Activated CD8-positive, alpha-beta T cell treated with anti-CD3 and anti-CD28 coated beads, Interleukin-2, amount 10 ng/mL, durations not matched to agents 7 days and 5 days (primary cell): ENCODE measurements around the gene ACP4. TPM values are rescaled to one million over a fixed set of nuclear protein-coding genes. Genes with fewer than 3 reads are reported as not detected.
"Not testable (repeated sequence)": the region's sequence is repeated elsewhere in the genome, so short reads cannot be mapped to it uniquely, and the experiment has no call there.

Experiments used
- ATAC-seq: fragments of 150-1000 bp; cut with Tn5 transposase; one replicate; pipeline ENCODE4 v1.10.0; 2021; ENCODE audit warnings: moderate library complexity
- CTCF ChIA-PET: fragments of 350-600 bp; sonication (Branson Sonifier 250); formaldehyde crosslinking; loops from one replicate; lab custom pipeline; 2021; ENCODE audit warnings: antibody characterized with exemption; lab: Charles Lee
- POLR2A ChIA-PET: fragments of 350-600 bp; sonication (Branson Sonifier 250); formaldehyde crosslinking; loops from one replicate; lab custom pipeline; 2021; ENCODE audit warnings: antibody characterized with exemption; lab: Charles Lee
- DNase-seq: peaks from one replicate; pipeline ENCODE4 v3.0.0-alpha.2; 2020
- H3K27ac Mint-ChIP-seq: one replicate; pipeline ENCODE4 v1.8.0; 2021; ENCODE audit warnings: mild to moderate bottlenecking, mixed read lengths
- H3K27me3 Mint-ChIP-seq: one replicate; pipeline ENCODE4 v1.8.0; 2021; ENCODE audit warnings: low read depth, mixed read lengths
- H3K36me3 Mint-ChIP-seq: one replicate; pipeline ENCODE4 v1.8.0; 2021; ENCODE audit warnings: low read depth, mixed read lengths
- H3K4me1 Mint-ChIP-seq: one replicate; pipeline ENCODE4 v1.8.0; 2021; ENCODE audit warnings: low read depth, mixed read lengths
- H3K4me3 Mint-ChIP-seq: one replicate; pipeline ENCODE4 v1.8.0; 2021; ENCODE audit warnings: mild to moderate bottlenecking, mixed read lengths
- H3K9me3 Mint-ChIP-seq: one replicate; pipeline ENCODE4 v1.8.0; 2022; ENCODE audit warnings: mixed read lengths; ENCODE audit not compliant: insufficient read depth
- total RNA-seq, 2 experiments: library from RNA; stranded (reverse); gene quantifications; one replicate each; pipeline ENCODE4 v1.2.3, GENCODE V29; 2021

Gene ACP4, protein sequence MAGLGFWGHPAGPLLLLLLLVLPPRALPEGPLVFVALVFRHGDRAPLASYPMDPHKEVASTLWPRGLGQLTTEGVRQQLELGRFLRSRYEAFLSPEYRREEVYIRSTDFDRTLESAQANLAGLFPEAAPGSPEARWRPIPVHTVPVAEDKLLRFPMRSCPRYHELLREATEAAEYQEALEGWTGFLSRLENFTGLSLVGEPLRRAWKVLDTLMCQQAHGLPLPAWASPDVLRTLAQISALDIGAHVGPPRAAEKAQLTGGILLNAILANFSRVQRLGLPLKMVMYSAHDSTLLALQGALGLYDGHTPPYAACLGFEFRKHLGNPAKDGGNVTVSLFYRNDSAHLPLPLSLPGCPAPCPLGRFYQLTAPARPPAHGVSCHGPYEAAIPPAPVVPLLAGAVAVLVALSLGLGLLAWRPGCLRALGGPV
- total RNA-seq = not detected

- no peak within 1 kb of the TSS for H3K27ac Mint-ChIP-seq
- CTCF ChIA-PET = no interaction called here
Measured at GRCh38 chr19:50790396-50790795, at the start of gene ACP4. Gene ACP4 (plus strand): TSS chr19:50790415. CDS start chr19:50790415, 0 bp downstream.

GRCh38 chr19:50741179-50741933 is 48.9 kb upstream of the ACP4 start:
- no peaks in the 10 kb centered on the region for H3K4me1 Mint-ChIP-seq
- no peak overlapping the region for H3K4me3 Mint-ChIP-seq
- POLR2A ChIA-PET = interaction anchor here (0.7 kb wide), 1 partner anchor 354 kb away, joined by 3 read pairs; no protein-coding TSS in a partner anchor
- no peak overlapping the region for H3K27ac Mint-ChIP-seq
- CTCF ChIA-PET = no interaction called here
- H3K36me3 Mint-ChIP-seq = no peaks in the 10 kb centered on the region
- no peak for DNase-seq
- ATAC-seq = no peak
- peaks cover 11% of the 10 kb centered on the region for H3K27me3 Mint-ChIP-seq
- H3K9me3 Mint-ChIP-seq = no peaks in the 10 kb centered on the region

More at GRCh38 chr19:50790396-50790795, at the start of gene ACP4:
- peaks cover 4% of the 10 kb centered on the region for H3K4me1 Mint-ChIP-seq
- H3K36me3 Mint-ChIP-seq = peaks cover under 1% of the 10 kb centered on the region
- no peak within 1 kb of the TSS for H3K4me3 Mint-ChIP-seq
- DNase-seq (no peak), ATAC-seq (no peak)
- POLR2A ChIA-PET = no interaction called here
- no peaks in the 10 kb centered on the region for H3K9me3 Mint-ChIP-seq
- H3K27me3 Mint-ChIP-seq = no peaks in the 10 kb centered on the region

- no peaks in the 10 kb centered on the region for H3K4me1 Mint-ChIP-seq
- no peak overlapping the region for H3K27ac Mint-ChIP-seq
- H3K36me3 Mint-ChIP-seq = no peaks in the 10 kb centered on the region
- no peak for DNase-seq
- no peak overlapping the region for H3K4me3 Mint-ChIP-seq
- peaks cover 9% of the 10 kb centered on the region for H3K27me3 Mint-ChIP-seq
- no peak for ATAC-seq
- ChIA-PET POLR2A (no interaction called here), CTCF (no interaction called here)
- H3K9me3 Mint-ChIP-seq = no peaks in the 10 kb centered on the region
Measured at GRCh38 chr19:50743537-50743936, 46.7 kb upstream of the ACP4 start.

- no peaks in the 10 kb centered on the region for H3K36me3 Mint-ChIP-seq
- POLR2A ChIA-PET = no interaction called here
- CTCF ChIA-PET = no interaction called here
- ATAC-seq = no peak
- no peaks in the 10 kb centered on the region for H3K9me3 Mint-ChIP-seq
- H3K4me1 Mint-ChIP-seq = no peaks in the 10 kb centered on the region
- peaks cover 6% of the 10 kb centered on the region for H3K27me3 Mint-ChIP-seq
- no peak for DNase-seq
- no peak overlapping the region for H3K27ac Mint-ChIP-seq
- no peak overlapping the region for H3K4me3 Mint-ChIP-seq
Measured at GRCh38 chr19:50745221-50745620, 45.0 kb upstream of the ACP4 start.

DNA sequence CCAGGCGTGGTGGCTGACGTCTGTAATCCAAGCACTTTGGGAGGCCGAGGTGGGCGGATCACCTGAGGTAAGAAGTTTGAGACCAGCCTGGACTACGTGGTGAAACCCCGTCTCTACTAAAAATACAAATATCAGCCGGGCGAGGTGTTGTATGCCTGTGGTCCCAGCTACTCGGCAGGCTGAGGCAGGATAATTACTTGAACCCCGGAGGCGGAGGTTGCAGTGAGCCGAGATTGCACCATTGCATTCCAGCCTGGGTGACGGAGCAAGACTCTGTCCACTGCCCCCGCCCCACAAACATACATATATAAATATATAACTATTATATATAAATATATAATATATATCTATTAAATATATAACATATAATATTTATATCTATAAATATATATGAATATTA is 43.1 kb upstream of the ACP4 start:
- H3K27me3 Mint-ChIP-seq, H3K9me3 Mint-ChIP-seq, ATAC-seq, H3K4me1 Mint-ChIP-seq, POLR2A ChIA-PET, H3K4me3 Mint-ChIP-seq, DNase-seq, H3K27ac Mint-ChIP-seq, H3K36me3 Mint-ChIP-seq, CTCF ChIA-PET: not testable (repeated sequence)

GRCh38 chr19:50749490-50749889 is 40.7 kb upstream of the ACP4 start:
- no peak for ATAC-seq
- no peaks in the 10 kb centered on the region for H3K27me3 Mint-ChIP-seq
- DNase-seq = no peak
- CTCF ChIA-PET = no interaction called here
- H3K4me1 Mint-ChIP-seq = no peaks in the 10 kb centered on the region
- no peaks in the 10 kb centered on the region for H3K9me3 Mint-ChIP-seq
- no peaks in the 10 kb centered on the region for H3K36me3 Mint-ChIP-seq
- no peak overlapping the region for H3K4me3 Mint-ChIP-seq
- no peak overlapping the region for H3K27ac Mint-ChIP-seq
- POLR2A ChIA-PET = no interaction called here

- no peaks in the 10 kb centered on the region for H3K4me1 Mint-ChIP-seq
- H3K27ac Mint-ChIP-seq = no peak overlapping the region
- H3K4me3 Mint-ChIP-seq = no peak overlapping the region
- no peaks in the 10 kb centered on the region for H3K36me3 Mint-ChIP-seq
- no peaks in the 10 kb centered on the region for H3K9me3 Mint-ChIP-seq
- ChIA-PET POLR2A (no interaction called here), CTCF (no interaction called here)
- H3K27me3 Mint-ChIP-seq = no peaks in the 10 kb centered on the region
- DNase-seq = no peak
- ATAC-seq = no peak
Measured at GRCh38 chr19:50750010-50750409, 40.2 kb upstream of the ACP4 start.

GRCh38 chr19:50753879-50754278 is 36.3 kb upstream of the ACP4 start:
- no peak for ATAC-seq
- no peaks in the 10 kb centered on the region for H3K27me3 Mint-ChIP-seq
- H3K4me1 Mint-ChIP-seq = no peaks in the 10 kb centered on the region
- no peaks in the 10 kb centered on the region for H3K9me3 Mint-ChIP-seq
- H3K36me3 Mint-ChIP-seq = no peaks in the 10 kb centered on the region
- no peak for DNase-seq
- H3K4me3 Mint-ChIP-seq = no peak overlapping the region
- ChIA-PET POLR2A (no interaction called here), CTCF (interaction anchor here (2.1 kb wide), 1 partner anchor 29 kb away, joined by 6 read pairs; no protein-coding TSS in a partner anchor)
- H3K27ac Mint-ChIP-seq = no peak overlapping the region

DNA sequence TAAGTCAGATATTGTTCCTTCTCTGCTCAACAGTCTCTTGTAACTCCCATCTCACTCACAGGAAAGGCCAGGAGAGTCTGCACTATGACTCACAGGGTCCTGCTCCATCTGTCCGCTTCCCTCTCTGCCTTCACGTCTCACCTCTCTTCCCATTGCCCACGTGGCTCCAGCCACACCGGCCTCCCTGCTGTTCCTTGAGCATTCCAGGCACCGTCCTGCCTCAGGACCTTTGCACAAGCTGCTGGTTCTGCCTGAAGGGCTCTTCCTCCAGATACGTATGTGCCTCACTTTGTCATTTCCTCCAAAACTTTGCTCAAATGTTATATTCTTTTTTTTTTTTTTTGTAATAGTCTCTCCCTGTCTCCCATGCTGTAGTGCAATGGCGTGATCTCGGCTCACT is 34.0 kb upstream of the ACP4 start:
- H3K27me3 Mint-ChIP-seq, H3K36me3 Mint-ChIP-seq, H3K9me3 Mint-ChIP-seq, CTCF ChIA-PET, H3K4me3 Mint-ChIP-seq, H3K27ac Mint-ChIP-seq, DNase-seq, ATAC-seq, POLR2A ChIA-PET, H3K4me1 Mint-ChIP-seq: not testable (repeated sequence)

GRCh38 chr19:50757624-50758023 is 32.6 kb upstream of the ACP4 start:
- H3K27ac Mint-ChIP-seq, H3K4me3 Mint-ChIP-seq, CTCF ChIA-PET, H3K4me1 Mint-ChIP-seq, H3K9me3 Mint-ChIP-seq, POLR2A ChIA-PET, H3K27me3 Mint-ChIP-seq, H3K36me3 Mint-ChIP-seq, DNase-seq, ATAC-seq: not testable (repeated sequence)

- H3K36me3 Mint-ChIP-seq, H3K27ac Mint-ChIP-seq, ATAC-seq, H3K9me3 Mint-ChIP-seq, H3K4me1 Mint-ChIP-seq, POLR2A ChIA-PET, DNase-seq, CTCF ChIA-PET, H3K4me3 Mint-ChIP-seq, H3K27me3 Mint-ChIP-seq: not testable (repeated sequence)
Measured at GRCh38 chr19:50759076-50759475, 31.1 kb upstream of the ACP4 start.

DNA sequence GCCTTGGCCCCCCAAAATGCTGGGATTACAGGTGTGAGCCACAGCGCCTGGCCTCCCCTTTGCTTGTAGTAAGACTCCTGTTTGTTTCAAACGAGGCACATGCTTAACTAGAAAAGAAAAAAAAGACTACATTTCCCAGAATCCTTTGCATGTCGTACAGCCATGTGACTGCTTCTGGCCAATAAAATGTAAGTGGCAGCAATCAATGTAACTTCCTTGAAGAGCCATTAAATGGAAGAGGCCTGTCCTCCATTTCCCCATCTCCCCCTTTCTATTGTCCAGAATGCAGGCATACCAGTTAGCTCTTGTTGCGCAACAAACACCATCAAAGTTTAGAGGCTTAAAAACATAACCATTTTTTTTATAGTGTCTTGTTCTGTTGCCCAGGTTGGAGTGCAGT is 30.3 kb upstream of the ACP4 start:
- CTCF ChIA-PET = no interaction called here
- no peaks in the 10 kb centered on the region for H3K27me3 Mint-ChIP-seq

More for the DNA sequence above, 30.3 kb upstream of the ACP4 start:
- Mint-ChIP-seq H3K9me3 (no peaks in the 10 kb centered on the region), H3K27ac (no peak overlapping the region), H3K4me3 (no peak overlapping the region), H3K36me3 (no peaks in the 10 kb centered on the region), H3K4me1 (no peaks in the 10 kb centered on the region)
- ATAC-seq (no peak), DNase-seq (no peak)
- POLR2A ChIA-PET = no interaction called here
